HCT116 (cell line): Measurements from ENCODE around the gene INMT.

Experiments
- CBX3 ChIP-seq: IDR thresholded peaks from 2 replicates; pipeline ENCODE4 v1.6.1; 2012; ENCODE audit warnings: low read depth
- EGR1 ChIP-seq: IDR thresholded peaks from 2 replicates; pipeline ENCODE4 v1.6.1; 2012; ENCODE audit warnings: low read depth
- EZH2 ChIP-seq: fragments of 200-600 bp; sonication (generic); IDR thresholded peaks from 2 replicates; pipeline ENCODE4 v1.6.1; 2017; ENCODE audit warnings: antibody characterized with exemption, mixed run types
- POLR2AphosphoS5 ChIP-seq: IDR thresholded peaks from 2 replicates; pipeline ENCODE4 v1.6.1; 2011; ENCODE audit warnings: mild to moderate bottlenecking, low read depth, low read length, moderate library complexity
- TCF7L2 ChIP-seq: IDR thresholded peaks from 2 replicates; pipeline ENCODE4 v1.7.0; 2011; ENCODE audit warnings: borderline replicate concordance, inconsistent platforms; ENCODE audit not compliant: insufficient read depth, insufficient read length; ENCODE audit errors: extremely low read depth
- ZNF274 ChIP-seq: fragments of 200-500 bp; sonication (Bioruptor generic); IDR thresholded peaks from 2 replicates; pipeline ENCODE4 v1.6.1; 2014; ENCODE audit warnings: mild to moderate bottlenecking, low read depth, low read length, inconsistent platforms
- TF ChIP-seq, protein P1 (sequence below), 3 experiments: fragments of 200-600 bp in 1 of 3; sonication (generic) in 1 of 3; IDR thresholded peaks in 2 of 3; conservative IDR thresholded peaks in 1 of 3; 2 replicates each; pipeline ENCODE4 v1.5.1; 2012 to 2017; ENCODE audit warnings: low read depth in 2 of 3, low read length in 2 of 3, antibody characterized with exemption in 1 of 3, borderline replicate concordance in 1 of 3, control low read depth in 1 of 3, mild to moderate bottlenecking in 1 of 3, mixed read lengths in 1 of 3, mixed run types in 1 of 3, moderate library complexity in 1 of 3; ENCODE audit not compliant: insufficient read depth in 1 of 3
- TF ChIP-seq, protein P2 (sequence below): IDR thresholded peaks from 2 replicates; pipeline ENCODE4 v1.6.1; 2012

DNA sequence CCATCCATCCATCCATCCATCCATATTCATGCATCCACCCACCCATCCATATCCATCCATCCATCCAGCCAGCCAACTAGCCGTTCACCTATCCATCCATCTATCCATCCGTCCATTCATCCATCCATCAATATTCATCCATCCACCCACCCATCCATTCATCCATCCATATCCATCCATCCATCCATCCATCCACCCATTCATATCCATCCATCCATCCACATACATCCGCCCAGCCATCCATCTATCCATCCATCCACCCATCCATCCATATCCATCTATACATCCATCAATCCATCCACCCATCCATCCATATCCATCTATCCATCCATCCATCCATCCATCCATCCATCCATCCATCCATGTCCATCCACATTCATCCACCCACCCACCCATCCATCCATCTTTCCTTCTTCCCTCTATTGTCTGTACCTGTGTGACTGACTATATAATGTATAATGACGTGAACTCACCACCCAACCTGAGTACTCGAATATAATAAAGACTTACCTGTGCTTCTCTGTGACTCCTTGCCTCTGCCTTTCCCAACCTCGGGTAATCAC is 2.5 kb downstream of the INMT start:
- TF ChIP-seq, protein P1, sequence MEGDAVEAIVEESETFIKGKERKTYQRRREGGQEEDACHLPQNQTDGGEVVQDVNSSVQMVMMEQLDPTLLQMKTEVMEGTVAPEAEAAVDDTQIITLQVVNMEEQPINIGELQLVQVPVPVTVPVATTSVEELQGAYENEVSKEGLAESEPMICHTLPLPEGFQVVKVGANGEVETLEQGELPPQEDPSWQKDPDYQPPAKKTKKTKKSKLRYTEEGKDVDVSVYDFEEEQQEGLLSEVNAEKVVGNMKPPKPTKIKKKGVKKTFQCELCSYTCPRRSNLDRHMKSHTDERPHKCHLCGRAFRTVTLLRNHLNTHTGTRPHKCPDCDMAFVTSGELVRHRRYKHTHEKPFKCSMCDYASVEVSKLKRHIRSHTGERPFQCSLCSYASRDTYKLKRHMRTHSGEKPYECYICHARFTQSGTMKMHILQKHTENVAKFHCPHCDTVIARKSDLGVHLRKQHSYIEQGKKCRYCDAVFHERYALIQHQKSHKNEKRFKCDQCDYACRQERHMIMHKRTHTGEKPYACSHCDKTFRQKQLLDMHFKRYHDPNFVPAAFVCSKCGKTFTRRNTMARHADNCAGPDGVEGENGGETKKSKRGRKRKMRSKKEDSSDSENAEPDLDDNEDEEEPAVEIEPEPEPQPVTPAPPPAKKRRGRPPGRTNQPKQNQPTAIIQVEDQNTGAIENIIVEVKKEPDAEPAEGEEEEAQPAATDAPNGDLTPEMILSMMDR (IDR thresholded peaks at IDR 0.05 in 2 of 3, conservative IDR thresholded peaks at IDR 0.05 in 1 of 3; ENCODE audit: borderline replicate concordance in 1 of 3, insufficient read depth in 1 of 3, low read depth in 2 of 3, low read length in 2 of 3), result no peak
- TF ChIP-seq, protein P2, sequence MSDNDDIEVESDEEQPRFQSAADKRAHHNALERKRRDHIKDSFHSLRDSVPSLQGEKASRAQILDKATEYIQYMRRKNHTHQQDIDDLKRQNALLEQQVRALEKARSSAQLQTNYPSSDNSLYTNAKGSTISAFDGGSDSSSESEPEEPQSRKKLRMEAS, result no peak
- TF ChIP-seq ZNF274, result no peak
- TF ChIP-seq EZH2, result no peak
- no peak for TF ChIP-seq POLR2AphosphoS5
- TF ChIP-seq EGR1, result no peak
- TF ChIP-seq TCF7L2, result no peak
- no peak for TF ChIP-seq CBX3
